ENCODE data around the gene E2F1. TPM values are rescaled to one million over a fixed set of nuclear protein-coding genes. Genes with fewer than 3 reads are reported as not detected.

Gene E2F1
- total and polyA plus RNA-seq, 2 experiments from 2014 or later, result 12.1 to 42.6 TPM

DNA sequence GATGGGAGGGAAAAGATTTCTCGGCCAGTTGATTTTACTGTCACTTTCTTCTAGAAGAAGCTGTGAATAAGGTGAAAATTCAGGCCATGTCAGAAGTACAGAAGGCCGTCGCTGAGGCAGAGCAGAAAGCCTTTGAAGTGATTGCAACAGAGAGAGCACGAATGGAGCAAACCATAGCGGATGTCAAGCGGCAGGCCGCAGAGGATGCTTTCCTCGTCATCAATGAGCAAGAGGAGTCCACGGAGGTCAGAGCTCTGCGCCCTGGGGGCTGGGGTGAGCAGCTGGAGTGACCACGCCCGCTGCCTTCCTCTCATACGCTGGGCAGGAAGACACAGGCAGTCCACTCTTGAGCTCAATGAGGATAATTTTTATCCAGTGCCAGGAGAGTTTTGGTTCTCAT lies 45.9 kb downstream of the E2F1 start (continued):
- TF ChIP-seq, protein P1, sequence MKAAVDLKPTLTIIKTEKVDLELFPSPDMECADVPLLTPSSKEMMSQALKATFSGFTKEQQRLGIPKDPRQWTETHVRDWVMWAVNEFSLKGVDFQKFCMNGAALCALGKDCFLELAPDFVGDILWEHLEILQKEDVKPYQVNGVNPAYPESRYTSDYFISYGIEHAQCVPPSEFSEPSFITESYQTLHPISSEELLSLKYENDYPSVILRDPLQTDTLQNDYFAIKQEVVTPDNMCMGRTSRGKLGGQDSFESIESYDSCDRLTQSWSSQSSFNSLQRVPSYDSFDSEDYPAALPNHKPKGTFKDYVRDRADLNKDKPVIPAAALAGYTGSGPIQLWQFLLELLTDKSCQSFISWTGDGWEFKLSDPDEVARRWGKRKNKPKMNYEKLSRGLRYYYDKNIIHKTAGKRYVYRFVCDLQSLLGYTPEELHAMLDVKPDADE (IDR thresholded peaks at IDR 0.05), result no peak
- TF ChIP-seq EZH2 (IDR thresholded peaks at IDR 0.05; ENCODE audit: low read depth, unreplicated experiment) (no peak), NANOG (IDR thresholded peaks at IDR 0.05; ENCODE audit: borderline replicate concordance) (no peak)
- TF ChIP-seq, protein P2, sequence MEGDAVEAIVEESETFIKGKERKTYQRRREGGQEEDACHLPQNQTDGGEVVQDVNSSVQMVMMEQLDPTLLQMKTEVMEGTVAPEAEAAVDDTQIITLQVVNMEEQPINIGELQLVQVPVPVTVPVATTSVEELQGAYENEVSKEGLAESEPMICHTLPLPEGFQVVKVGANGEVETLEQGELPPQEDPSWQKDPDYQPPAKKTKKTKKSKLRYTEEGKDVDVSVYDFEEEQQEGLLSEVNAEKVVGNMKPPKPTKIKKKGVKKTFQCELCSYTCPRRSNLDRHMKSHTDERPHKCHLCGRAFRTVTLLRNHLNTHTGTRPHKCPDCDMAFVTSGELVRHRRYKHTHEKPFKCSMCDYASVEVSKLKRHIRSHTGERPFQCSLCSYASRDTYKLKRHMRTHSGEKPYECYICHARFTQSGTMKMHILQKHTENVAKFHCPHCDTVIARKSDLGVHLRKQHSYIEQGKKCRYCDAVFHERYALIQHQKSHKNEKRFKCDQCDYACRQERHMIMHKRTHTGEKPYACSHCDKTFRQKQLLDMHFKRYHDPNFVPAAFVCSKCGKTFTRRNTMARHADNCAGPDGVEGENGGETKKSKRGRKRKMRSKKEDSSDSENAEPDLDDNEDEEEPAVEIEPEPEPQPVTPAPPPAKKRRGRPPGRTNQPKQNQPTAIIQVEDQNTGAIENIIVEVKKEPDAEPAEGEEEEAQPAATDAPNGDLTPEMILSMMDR (conservative IDR thresholded peaks at IDR 0.05; ENCODE audit: low read depth in 2 of 2), result no peak

DNA sequence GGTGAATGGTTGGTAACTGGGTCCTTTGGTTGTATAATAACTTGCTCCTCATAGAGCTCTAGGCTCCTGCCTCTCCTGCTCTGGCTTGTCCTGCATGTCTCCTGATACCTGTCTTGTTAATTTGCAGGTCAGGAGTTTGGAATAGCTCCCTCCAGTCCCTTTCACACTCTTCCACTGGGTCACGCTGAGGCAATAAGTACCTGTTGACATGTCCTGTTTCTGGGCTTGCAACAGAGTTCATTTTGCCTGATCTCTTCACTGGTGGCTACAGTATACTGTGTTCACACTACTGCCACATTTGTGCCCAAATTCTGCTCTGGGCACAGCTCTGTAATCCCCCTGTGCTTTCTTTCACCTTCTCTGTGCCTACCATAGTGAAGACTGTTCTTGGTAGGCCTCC lies 49.4 kb downstream of the E2F1 start:
- DNase-seq (ENCODE audit: low spot score), result no peak
- Mint-ChIP-seq H3K27ac (no peak overlapping the region), H3K4me1 (no peaks in the 10 kb centered on the region), H3K36me3 (ENCODE audit: low read depth) (peaks cover 11% of the 10 kb centered on the region), H3K4me3 (no peak overlapping the region), H3K9me3 (no peaks in the 10 kb centered on the region), H3K27me3 (ENCODE audit: insufficient read depth, low read depth, poor library complexity) (peaks cover 6% of the 10 kb centered on the region)
- no peaks in the 10 kb centered on the region for H3K36me3 ChIP-seq (ENCODE audit: insufficient read depth)
- no peak overlapping the region for H3K4me2 ChIP-seq
- no peak overlapping the region for H3K27ac ChIP-seq (ENCODE audit: low read depth)
- ATAC-seq, result no peak
- H3K9me2 ChIP-seq (ENCODE audit: insufficient read depth), result no peaks in the 10 kb centered on the region
- H3K79me2 ChIP-seq (replicated peaks; ENCODE audit: insufficient read depth), result no peaks in the 10 kb centered on the region
- H3K4me3 ChIP-seq, result no peak overlapping the region
- H3K27me3 ChIP-seq (ENCODE audit: insufficient read depth), result no peaks in the 10 kb centered on the region
- H2AFZ ChIP-seq, result no peak overlapping the region
- H3F3A ChIP-seq (replicated peaks; ENCODE audit: low read depth), result no peaks in the 10 kb centered on the region
- no peaks in the 10 kb centered on the region for H4K20me1 ChIP-seq (replicated peaks; ENCODE audit: insufficient read depth)
- TF ChIP-seq ZNF114 (CRISPR knock-in tag; IDR thresholded peaks at IDR 0.05) (no peak), EZH2phosphoT487 (IDR thresholded peaks at IDR 0.05; ENCODE audit: unreplicated experiment) (no peak)
- TF ChIP-seq, protein P3, sequence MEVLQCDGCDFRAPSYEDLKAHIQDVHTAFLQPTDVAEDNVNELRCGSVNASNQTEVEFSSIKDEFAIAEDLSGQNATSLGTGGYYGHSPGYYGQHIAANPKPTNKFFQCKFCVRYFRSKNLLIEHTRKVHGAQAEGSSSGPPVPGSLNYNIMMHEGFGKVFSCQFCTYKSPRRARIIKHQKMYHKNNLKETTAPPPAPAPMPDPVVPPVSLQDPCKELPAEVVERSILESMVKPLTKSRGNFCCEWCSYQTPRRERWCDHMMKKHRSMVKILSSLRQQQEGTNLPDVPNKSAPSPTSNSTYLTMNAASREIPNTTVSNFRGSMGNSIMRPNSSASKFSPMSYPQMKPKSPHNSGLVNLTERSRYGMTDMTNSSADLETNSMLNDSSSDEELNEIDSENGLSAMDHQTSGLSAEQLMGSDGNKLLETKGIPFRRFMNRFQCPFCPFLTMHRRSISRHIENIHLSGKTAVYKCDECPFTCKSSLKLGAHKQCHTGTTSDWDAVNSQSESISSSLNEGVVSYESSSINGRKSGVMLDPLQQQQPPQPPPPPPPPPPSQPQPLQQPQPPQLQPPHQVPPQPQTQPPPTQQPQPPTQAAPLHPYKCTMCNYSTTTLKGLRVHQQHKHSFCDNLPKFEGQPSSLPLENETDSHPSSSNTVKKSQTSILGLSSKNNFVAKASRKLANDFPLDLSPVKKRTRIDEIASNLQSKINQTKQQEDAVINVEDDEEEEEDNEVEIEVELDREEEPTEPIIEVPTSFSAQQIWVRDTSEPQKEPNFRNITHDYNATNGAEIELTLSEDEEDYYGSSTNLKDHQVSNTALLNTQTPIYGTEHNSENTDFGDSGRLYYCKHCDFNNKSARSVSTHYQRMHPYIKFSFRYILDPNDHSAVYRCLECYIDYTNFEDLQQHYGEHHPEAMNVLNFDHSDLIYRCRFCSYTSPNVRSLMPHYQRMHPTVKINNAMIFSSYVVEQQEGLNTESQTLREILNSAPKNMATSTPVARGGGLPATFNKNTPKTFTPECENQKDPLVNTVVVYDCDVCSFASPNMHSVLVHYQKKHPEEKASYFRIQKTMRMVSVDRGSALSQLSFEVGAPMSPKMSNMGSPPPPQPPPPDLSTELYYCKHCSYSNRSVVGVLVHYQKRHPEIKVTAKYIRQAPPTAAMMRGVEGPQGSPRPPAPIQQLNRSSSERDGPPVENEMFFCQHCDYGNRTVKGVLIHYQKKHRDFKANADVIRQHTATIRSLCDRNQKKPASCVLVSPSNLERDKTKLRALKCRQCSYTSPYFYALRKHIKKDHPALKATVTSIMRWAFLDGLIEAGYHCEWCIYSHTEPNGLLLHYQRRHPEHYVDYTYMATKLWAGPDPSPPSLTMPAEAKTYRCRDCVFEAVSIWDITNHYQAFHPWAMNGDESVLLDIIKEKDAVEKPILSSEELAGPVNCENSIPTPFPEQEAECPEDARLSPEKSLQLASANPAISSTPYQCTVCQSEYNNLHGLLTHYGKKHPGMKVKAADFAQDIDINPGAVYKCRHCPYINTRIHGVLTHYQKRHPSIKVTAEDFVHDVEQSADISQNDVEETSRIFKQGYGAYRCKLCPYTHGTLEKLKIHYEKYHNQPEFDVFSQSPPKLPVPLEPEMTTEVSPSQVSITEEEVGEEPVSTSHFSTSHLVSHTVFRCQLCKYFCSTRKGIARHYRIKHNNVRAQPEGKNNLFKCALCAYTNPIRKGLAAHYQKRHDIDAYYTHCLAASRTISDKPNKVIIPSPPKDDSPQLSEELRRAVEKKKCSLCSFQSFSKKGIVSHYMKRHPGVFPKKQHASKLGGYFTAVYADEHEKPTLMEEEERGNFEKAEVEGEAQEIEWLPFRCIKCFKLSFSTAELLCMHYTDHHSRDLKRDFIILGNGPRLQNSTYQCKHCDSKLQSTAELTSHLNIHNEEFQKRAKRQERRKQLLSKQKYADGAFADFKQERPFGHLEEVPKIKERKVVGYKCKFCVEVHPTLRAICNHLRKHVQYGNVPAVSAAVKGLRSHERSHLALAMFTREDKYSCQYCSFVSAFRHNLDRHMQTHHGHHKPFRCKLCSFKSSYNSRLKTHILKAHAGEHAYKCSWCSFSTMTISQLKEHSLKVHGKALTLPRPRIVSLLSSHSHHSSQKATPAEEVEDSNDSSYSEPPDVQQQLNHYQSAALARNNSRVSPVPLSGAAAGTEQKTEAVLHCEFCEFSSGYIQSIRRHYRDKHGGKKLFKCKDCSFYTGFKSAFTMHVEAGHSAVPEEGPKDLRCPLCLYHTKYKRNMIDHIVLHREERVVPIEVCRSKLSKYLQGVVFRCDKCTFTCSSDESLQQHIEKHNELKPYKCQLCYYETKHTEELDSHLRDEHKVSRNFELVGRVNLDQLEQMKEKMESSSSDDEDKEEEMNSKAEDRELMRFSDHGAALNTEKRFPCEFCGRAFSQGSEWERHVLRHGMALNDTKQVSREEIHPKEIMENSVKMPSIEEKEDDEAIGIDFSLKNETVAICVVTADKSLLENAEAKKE (CRISPR knock-in tag; IDR thresholded peaks at IDR 0.05), result no peak
- no peaks in the 10 kb centered on the region for H3K4me1 ChIP-seq (ENCODE audit: insufficient read depth)
